GM12878 (cell line): ENCODE results near the gene UBASH3B. TPM values are rescaled to one million over a fixed set of nuclear protein-coding genes. Genes with fewer than 3 reads are reported as not detected.

Experiments used
- BRCA1 ChIP-seq: IDR thresholded peaks from 2 replicates; pipeline ENCODE4 v1.6.1; 2011; ENCODE audit warnings: low read depth, low read length, improper control_type of control experiment
- EED ChIP-seq: sonication (generic); IDR thresholded peaks from 2 replicates; pipeline ENCODE4 v1.6.1; 2016; ENCODE audit warnings: antibody characterized with exemption, low read depth
- IKZF2 ChIP-seq, 2 experiments: fragments of 450-650 bp; IDR thresholded peaks; 2 replicates each; pipeline ENCODE4 v1.6.1; 2017; ENCODE audit warnings: mild to moderate bottlenecking in 2 of 2, moderate library complexity in 2 of 2
- JUNB ChIP-seq: IDR thresholded peaks from 2 replicates; pipeline ENCODE4 v1.6.1; 2016; ENCODE audit warnings: antibody characterized with exemption, mild to moderate bottlenecking
- KDM1A ChIP-seq: fragments of 200-600 bp; sonication (generic); IDR thresholded peaks from 2 replicates; pipeline ENCODE4 v1.6.1; 2016; ENCODE audit warnings: borderline replicate concordance
- NFYA ChIP-seq: IDR thresholded peaks from 2 replicates; pipeline ENCODE4 v1.6.1; 2011; ENCODE audit warnings: low read depth, mild to moderate bottlenecking, low read length, improper control_type of control experiment, borderline replicate concordance
- PRDM15 ChIP-seq: fragments of 450-650 bp; formaldehyde crosslinking; IDR thresholded peaks from 2 replicates; pipeline ENCODE4 v1.4.0; 2020; ENCODE audit warnings: mild to moderate bottlenecking, moderate library complexity
- SP1 ChIP-seq: IDR thresholded peaks from one replicate; pipeline ENCODE4 v1.6.1; 2011; ENCODE audit warnings: low read depth, low read length
- TAF1 ChIP-seq: IDR thresholded peaks from 2 replicates; pipeline ENCODE4 v1.6.1; 2011; ENCODE audit warnings: mild to moderate bottlenecking, low read depth, low read length, borderline replicate concordance
- ZNF687 ChIP-seq: fragments of 450-650 bp; IDR thresholded peaks from 2 replicates; pipeline ENCODE4 v1.6.1; 2017; ENCODE audit warnings: mild to moderate bottlenecking, moderate library complexity
- polyA plus RNA-seq, 11 experiments: library from polyadenylated mRNA; depleted of rRNA in 4 of 11; unstranded in 6 of 11; stranded (reverse) in 5 of 11; fragments of >200 nt; fragmentation: Nextera tagmentation in 4 of 11; fragmentation: Illumina TruSeq in 1 of 11; extraction: Ambion mirVana in 4 of 11; extraction: Trizol in 1 of 11; gene quantifications; 1 replicate in 1 of 11; 2 replicates in 10 of 11; pipeline versions ENCODE4 v1.2.1 to v1.2.3, GENCODE V29; 2011 to 2016; ENCODE audit warnings: inconsistent platforms in 2 of 11, missing spikeins in 2 of 11, low read depth in 1 of 11
- total RNA-seq, 4 experiments: library from RNA; depleted of rRNA in 3 of 4; stranded (reverse); fragments of >200 nt in 3 of 4; fragmentation: Illumina TruSeq in 1 of 4; extraction: Trizol in 1 of 4; gene quantifications; 2 replicates each; pipeline versions ENCODE4 v1.2.1 to v1.2.3, GENCODE V29; 2013 to 2021
- TF ChIP-seq, protein P1 (sequence below): IDR thresholded peaks from 2 replicates; pipeline ENCODE4 v1.6.1; 2011; ENCODE audit warnings: borderline replicate concordance, low read depth, mild to moderate bottlenecking, moderate library complexity, mixed read lengths, low read length; ENCODE audit not compliant: insufficient read depth; ENCODE audit errors: extremely low read length
- TF ChIP-seq, protein P2 (sequence below): fragments of 450-650 bp; IDR thresholded peaks from 2 replicates; pipeline ENCODE4 v1.6.1; 2017; ENCODE audit warnings: antibody characterized with exemption, mild to moderate bottlenecking, moderate library complexity

The UBASH3B gene
- total and polyA plus RNA-seq, 10 of the 15 experiments (the other 5 are each of a cell fraction or from before 2014, with no cell fraction given), result 0.18 to 3.3 (median 0.57) TPM

GRCh38 chr11:122812638-122813037, 157.1 kb downstream of the UBASH3B start (continued):
- TF ChIP-seq PRDM15 (CRISPR knock-in tag) (no peak), ZNF687 (no peak), TAF1 (no peak), EED (no peak), KDM1A (no peak), NFYA (no peak), SP1 (no peak), JUNB (no peak), IKZF2 (IDR thresholded peaks at IDR 0.05) (no peak), BRCA1 (no peak)
- TF ChIP-seq, protein P1, sequence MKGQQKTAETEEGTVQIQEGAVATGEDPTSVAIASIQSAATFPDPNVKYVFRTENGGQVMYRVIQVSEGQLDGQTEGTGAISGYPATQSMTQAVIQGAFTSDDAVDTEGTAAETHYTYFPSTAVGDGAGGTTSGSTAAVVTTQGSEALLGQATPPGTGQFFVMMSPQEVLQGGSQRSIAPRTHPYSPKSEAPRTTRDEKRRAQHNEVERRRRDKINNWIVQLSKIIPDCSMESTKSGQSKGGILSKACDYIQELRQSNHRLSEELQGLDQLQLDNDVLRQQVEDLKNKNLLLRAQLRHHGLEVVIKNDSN, result no peak
- TF ChIP-seq, protein P2, sequence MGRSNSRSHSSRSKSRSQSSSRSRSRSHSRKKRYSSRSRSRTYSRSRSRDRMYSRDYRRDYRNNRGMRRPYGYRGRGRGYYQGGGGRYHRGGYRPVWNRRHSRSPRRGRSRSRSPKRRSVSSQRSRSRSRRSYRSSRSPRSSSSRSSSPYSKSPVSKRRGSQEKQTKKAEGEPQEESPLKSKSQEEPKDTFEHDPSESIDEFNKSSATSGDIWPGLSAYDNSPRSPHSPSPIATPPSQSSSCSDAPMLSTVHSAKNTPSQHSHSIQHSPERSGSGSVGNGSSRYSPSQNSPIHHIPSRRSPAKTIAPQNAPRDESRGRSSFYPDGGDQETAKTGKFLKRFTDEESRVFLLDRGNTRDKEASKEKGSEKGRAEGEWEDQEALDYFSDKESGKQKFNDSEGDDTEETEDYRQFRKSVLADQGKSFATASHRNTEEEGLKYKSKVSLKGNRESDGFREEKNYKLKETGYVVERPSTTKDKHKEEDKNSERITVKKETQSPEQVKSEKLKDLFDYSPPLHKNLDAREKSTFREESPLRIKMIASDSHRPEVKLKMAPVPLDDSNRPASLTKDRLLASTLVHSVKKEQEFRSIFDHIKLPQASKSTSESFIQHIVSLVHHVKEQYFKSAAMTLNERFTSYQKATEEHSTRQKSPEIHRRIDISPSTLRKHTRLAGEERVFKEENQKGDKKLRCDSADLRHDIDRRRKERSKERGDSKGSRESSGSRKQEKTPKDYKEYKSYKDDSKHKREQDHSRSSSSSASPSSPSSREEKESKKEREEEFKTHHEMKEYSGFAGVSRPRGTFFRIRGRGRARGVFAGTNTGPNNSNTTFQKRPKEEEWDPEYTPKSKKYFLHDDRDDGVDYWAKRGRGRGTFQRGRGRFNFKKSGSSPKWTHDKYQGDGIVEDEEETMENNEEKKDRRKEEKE, result no peak
